Brain microvascular endothelial cell (primary cell): ENCODE measurements around the gene SYNE1.

Source experiments
- DNase-seq: peaks from one replicate; pipeline ENCODE4 v3.0.0-alpha.2; 2020
- H3K27ac ChIP-seq: fragments of 250-450 bp; sonication (Bioruptor Pico); 2 replicates; pipeline ENCODE4 v1.5.1; 2020; ENCODE audit warnings: mild to moderate bottlenecking, moderate library complexity
- H3K27me3 ChIP-seq: fragments of 250-450 bp; sonication (Bioruptor Pico); replicated peaks from 2 replicates; pipeline ENCODE4 v1.5.1; 2020; ENCODE audit warnings: mild to moderate bottlenecking
- H3K36me3 ChIP-seq: fragments of 250-450 bp; sonication (Bioruptor Pico); replicated peaks from 2 replicates; pipeline ENCODE4 v1.5.1; 2020; ENCODE audit warnings: mild to moderate bottlenecking
- H3K4me3 ChIP-seq: 2 replicates; pipeline ENCODE4 v1.5.1; 2011; ENCODE audit warnings: low read depth, mild to moderate bottlenecking, control low read depth, low read length, moderate library complexity
- in situ Hi-C: cut with HindIII; loops from 2 replicates; pipeline ENCODE4 v1.10.0; 2017; ENCODE audit warnings: low sequenced_read_pairs, low pct_ligation_motif_present
- TF ChIP-seq, protein P1 (sequence below): IDR thresholded peaks from 2 replicates; pipeline ENCODE4 v1.5.1; 2011; ENCODE audit warnings: low read depth, mild to moderate bottlenecking, moderate library complexity, low read length, control low read depth, inconsistent platforms; ENCODE audit errors: missing control alignments

SYNE1 gene

DNA sequence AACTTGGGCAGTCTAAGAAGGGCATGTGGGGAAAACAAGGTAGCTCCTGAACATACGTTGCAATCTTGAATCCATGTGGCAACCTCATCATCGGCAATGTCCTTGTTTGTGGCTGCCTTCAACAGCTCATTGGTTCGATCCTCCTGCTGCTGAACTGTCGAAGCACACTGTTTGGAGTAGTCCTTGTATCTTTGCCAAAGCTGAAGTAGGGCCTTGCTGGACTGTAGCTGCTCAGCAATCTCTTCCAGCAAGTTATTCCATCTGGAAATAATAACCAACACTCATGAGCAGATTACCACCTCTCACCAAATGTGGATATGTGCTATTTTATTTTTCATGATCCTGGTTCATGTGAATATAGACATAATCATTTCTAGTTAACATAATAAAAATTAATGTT is 416.4 kb downstream of the SYNE1 start:
- DNase-seq = no peak

DNA sequence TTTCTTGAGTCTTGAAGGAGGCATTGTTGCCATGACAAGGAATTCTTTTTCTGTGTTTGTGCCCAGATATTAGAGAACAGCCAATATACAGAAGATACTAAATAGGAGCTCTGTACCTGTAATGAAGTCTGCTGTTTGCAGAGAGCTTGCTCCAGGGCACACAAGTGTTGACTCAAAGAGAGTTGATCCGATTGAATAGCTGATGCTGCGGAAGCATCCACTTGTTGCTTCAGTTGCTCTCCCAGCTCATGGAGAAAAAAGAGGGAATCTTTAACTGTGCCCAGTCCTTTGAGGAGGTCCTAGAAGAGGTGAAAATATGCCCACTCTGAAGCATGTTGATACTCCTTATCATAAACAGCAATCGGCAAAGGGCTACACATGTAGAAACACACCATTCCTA is 418.3 kb downstream of the SYNE1 start:
- Histone ChIP-seq H3K27ac (no peak overlapping the region), H3K36me3 (peaks cover 74% of the 10 kb centered on the region), H3K4me3 (no peak overlapping the region), H3K27me3 (no peaks in the 10 kb centered on the region)
- in situ Hi-C loops = no loop called here
- TF ChIP-seq, protein P1, sequence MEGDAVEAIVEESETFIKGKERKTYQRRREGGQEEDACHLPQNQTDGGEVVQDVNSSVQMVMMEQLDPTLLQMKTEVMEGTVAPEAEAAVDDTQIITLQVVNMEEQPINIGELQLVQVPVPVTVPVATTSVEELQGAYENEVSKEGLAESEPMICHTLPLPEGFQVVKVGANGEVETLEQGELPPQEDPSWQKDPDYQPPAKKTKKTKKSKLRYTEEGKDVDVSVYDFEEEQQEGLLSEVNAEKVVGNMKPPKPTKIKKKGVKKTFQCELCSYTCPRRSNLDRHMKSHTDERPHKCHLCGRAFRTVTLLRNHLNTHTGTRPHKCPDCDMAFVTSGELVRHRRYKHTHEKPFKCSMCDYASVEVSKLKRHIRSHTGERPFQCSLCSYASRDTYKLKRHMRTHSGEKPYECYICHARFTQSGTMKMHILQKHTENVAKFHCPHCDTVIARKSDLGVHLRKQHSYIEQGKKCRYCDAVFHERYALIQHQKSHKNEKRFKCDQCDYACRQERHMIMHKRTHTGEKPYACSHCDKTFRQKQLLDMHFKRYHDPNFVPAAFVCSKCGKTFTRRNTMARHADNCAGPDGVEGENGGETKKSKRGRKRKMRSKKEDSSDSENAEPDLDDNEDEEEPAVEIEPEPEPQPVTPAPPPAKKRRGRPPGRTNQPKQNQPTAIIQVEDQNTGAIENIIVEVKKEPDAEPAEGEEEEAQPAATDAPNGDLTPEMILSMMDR = no peak
- no peak for DNase-seq

More for the DNA sequence above, 416.4 kb downstream of the SYNE1 start:
- Histone ChIP-seq H3K36me3 (peaks cover 65% of the 10 kb centered on the region), H3K27ac (no peak overlapping the region), H3K4me3 (no peak overlapping the region), H3K27me3 (no peaks in the 10 kb centered on the region)
- in situ Hi-C loops = no loop called here
- TF ChIP-seq, protein P1 = no peak

DNA sequence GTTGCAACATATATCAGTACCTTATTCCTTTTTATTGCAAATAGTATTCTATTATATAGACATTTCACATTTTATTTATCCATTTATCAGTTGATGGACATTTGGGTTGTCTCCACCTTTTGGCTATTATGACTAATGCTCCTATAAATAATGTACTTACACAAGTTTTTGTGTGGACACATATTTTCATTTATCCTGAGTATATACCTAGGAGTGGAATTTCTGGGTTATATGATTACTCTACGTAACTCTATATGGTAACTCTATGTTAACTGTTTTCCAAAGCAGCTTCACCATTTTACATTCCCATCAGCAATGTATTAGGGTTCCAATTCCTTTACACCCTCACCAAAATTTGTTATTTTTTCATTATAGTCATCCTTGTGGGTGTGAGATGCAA is 424.7 kb downstream of the SYNE1 start:
- peaks cover 47% of the 10 kb centered on the region for H3K36me3 ChIP-seq
- no peak overlapping the region for H3K4me3 ChIP-seq
- H3K27ac ChIP-seq = no peak overlapping the region
- TF ChIP-seq, protein P1 = no peak
- H3K27me3 ChIP-seq = no peaks in the 10 kb centered on the region
- no peak for DNase-seq
- in situ Hi-C loops = no loop called here

DNA sequence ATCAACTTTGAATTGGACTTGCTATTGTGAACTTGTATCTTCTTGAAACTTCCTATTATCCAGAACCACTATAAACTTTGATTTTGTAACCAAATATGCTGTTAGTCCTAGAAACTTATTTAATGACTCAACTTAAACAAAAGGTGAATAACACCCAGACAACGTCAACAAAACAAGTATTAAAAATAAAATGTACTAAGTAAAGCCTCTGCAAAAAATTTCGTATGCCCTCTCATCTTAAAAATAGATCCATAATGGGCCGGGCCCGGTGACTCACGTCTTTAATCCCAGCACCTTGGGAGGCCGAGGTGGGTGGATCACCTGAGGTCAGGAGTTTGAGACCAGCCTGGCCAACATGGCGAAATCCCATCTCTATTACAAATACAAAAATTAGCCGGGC is 428.0 kb downstream of the SYNE1 start:
- no peaks in the 10 kb centered on the region for H3K27me3 ChIP-seq
- TF ChIP-seq, protein P1 = no peak
- in situ Hi-C loops = no loop called here
- DNase-seq = no peak
- H3K36me3 ChIP-seq = peaks cover 46% of the 10 kb centered on the region
- no peak overlapping the region for H3K27ac ChIP-seq
- no peak overlapping the region for H3K4me3 ChIP-seq

DNA sequence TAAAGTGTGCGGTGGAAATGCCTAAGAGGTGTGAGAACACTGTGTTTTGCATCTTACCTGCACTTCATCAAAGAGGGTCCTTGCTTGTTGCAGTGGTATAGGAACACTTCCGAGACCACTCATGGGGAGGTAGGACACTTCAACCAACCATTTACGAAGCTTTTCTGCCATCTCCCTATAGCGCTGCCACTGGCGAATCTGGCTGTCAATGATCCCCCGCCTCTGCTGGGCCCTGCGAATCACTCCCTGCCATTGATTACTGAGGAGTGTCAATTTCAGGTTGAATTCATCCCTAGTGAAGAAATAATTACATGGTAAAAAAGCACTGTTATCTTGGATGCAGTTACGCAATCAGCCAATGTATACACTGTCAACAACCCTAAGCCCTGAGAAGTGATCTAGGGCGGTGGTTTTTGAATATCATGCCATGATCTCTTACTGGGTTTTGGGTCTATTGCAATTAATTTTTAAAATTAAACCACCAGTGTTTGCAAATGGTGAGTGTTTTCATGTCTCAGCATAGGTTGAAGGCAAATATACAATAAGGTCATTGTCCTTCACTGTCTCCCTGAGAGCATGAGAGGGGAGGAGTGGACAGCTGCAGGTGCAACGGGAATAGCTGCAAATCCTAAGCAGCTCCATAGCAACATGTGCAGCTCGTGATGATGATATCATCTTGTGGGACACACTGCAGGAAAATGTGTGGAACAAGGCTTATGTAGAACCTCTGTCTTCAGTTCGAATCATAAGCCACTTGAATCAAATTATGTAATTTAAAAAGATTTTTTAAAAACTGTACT is 429.0 kb downstream of the SYNE1 start:
- H3K36me3 ChIP-seq = peaks cover 37% of the 10 kb centered on the region
- in situ Hi-C loops = no loop called here
- DNase-seq = no peak
- H3K4me3 ChIP-seq = no peak overlapping the region
- H3K27me3 ChIP-seq = no peaks in the 10 kb centered on the region
- no peak overlapping the region for H3K27ac ChIP-seq
- TF ChIP-seq, protein P1 = no peak
